Inflammatory macrophage treated with lipopolysaccharide for 4 hours (primary cell): ENCODE measurements around the gene HSF4.
"Not testable (repeated sequence)": the region's sequence is repeated elsewhere in the genome, so short reads cannot be mapped to it uniquely, and the experiment has no call there.

Experiments used
- DNase-seq: peaks from one replicate; pipeline ENCODE4 v3.0.0-alpha.2; 2020

The HSF4 gene, protein sequence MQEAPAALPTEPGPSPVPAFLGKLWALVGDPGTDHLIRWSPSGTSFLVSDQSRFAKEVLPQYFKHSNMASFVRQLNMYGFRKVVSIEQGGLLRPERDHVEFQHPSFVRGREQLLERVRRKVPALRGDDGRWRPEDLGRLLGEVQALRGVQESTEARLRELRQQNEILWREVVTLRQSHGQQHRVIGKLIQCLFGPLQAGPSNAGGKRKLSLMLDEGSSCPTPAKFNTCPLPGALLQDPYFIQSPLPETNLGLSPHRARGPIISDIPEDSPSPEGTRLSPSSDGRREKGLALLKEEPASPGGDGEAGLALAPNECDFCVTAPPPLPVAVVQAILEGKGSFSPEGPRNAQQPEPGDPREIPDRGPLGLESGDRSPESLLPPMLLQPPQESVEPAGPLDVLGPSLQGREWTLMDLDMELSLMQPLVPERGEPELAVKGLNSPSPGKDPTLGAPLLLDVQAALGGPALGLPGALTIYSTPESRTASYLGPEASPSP

DNA sequence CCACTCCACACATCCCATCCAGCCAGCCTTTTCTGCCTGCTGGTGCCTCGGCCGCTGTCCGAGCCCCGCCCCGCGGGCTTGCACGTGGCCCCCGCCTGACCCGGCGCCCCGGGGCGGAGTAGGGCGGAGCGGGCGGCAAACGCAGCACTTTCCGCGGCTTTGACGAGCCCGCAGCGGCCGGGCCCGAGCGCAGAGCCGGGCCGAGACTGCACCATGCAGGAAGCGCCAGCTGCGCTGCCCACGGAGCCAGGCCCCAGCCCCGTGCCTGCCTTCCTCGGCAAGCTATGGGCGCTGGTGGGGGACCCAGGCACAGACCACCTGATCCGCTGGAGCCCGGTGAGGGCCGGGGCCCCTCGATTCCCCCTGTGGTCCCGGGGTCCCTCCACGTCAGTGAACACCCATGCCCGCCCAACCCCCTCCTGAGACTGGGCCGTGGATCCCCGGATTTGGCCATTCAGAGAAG is at the start of gene HSF4:
Gene HSF4, plus strand, starts transcription at position 147 of the 463 bp plus-strand sequence. Its CDS starts 67 bp downstream, at position 214.
- peak; percentile 61 for DNase-seq

DNA sequence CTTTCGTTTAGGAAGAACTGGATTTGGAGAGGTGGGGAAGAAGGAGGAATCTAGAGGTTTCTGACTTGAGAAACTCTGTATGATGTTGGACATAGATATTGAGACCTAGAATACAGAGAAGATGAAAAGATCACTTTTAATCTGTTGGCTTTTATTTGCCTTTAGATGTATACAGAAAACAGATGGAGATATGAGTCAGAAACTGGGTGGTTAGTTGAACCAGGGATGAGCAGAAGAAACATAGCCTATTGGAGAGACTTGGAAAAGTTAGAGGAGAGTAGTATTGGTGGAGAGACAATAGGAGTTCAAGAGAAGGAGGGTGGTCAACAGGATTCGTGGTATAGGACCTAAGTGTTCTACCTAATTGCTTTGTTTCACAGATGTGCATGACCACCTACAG is 49.8 kb upstream of the HSF4 start:
- no peak for DNase-seq

DNA sequence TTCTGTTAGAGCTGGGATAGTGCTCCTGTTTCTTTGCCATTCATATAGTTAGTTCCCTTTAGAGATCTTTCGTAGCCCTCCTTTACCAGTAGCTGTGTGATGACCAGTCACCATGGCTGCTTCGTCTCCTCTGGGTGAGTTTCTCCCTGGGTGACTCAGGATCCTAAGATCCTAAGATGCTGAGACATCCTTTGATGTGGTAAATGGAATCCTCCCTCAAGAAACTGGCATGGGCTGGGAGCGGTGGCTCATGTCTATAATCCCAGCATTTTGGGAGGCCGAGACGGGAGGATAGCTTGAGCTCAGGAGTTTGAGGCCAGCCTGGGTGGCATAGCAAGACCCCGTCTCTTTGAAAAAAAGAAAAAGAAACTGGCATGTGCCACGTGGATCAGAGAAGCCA is 48.9 kb upstream of the HSF4 start:
- peak; percentile 81 for DNase-seq

DNA sequence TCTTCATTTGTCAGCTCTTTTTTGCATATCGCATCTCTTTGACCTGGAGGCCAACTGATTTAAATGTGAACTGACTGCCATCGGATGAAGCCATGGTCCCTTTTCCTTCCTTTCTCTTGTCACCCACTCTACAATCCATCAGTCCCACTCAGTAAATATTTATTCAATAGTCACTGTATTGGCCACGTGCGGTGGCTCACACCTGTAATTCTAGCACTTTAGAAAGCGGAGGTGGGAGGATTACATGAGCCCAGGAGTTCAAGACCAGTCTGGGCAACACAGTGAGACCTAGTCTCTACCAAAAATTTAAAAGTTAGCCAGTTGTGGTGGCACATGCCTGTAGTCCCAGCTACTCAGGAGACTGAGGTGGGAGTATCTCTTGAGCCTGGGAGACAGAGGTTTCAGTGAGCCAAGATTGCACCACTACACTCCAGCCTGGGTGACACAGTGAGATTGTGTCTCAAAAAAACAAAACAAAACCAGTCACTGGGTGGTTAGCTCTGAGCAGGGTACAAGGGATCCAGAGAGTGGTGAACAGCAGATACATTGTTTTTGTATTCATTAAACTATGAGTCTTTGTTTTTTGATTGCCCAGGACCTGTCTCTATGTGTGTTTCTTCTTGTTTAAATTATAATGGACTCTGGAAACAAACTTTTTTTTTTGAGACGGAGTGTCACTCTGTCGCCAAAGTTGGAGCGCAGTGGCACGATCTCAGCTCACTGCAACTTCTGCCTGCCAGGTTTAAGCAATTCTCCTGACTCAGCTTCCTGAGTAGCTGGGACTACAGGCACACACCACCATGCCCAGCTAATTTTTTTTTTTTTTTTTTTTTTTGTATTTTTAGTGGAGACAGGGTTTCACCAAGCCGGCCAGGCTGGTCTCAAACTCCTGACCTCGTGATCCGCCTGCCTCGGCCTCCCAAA is 47.9 kb upstream of the HSF4 start:
- DNase-seq = peak; percentile 52

DNA sequence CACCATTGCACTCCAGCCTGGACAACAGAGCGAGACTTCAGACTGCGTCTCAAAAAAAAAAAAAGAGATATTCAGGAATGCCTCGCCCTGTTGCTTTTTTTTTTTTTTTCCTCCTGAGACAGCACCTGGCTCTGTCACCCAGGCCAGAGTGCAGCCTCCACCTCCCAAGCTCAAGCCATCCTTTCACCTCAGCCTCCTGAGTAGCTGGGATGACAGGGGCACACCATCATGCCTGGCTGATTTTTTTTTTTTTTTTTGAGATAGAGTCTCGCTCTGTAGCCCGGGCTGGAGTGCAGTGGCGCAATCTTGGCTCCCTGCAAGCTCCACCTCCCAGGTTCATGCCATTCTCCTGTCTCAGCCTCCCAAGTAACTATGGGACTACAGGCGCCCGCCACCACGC is 46.8 kb upstream of the HSF4 start:
- no peak for DNase-seq

DNA sequence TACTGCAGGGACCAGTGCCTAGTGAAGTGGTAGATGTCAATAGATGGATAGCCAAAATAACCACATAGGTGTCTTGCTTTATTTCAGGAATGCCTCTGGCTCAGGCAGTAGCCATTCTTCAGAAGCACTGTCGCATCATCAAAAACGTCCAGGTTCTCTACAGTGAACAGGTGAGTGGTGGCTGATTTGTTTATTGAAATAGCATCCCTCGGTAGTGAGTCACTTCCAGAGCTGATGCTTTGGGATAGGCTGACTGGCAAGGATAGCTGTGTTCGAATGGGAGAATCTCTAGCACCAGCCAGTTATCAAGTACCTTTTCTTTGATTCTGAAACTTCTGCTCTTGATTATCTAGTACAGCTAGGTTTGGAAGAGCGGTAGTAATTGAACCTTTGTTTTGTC is 44.5 kb upstream of the HSF4 start:
- no peak for DNase-seq

DNA sequence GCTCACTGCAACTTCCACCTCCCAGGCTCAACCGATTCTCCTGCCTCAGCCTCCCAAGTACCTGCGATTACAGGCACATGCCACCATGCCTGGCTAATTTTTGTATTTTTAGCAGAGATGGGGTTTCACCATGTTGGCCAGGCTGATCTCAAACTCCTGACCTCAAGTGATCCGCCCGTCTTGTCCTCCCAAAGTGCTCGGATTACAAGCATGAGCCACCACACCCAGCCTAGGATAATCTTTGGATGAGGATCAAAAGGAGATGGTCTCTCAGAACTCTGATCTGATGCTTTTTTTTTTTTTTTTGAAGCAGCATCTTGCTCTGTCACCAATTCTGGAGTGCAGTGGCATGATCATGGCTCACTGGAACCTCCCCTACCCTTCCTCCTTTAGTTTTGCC is 41.7 kb upstream of the HSF4 start:
- not testable (repeated sequence) for DNase-seq

DNA sequence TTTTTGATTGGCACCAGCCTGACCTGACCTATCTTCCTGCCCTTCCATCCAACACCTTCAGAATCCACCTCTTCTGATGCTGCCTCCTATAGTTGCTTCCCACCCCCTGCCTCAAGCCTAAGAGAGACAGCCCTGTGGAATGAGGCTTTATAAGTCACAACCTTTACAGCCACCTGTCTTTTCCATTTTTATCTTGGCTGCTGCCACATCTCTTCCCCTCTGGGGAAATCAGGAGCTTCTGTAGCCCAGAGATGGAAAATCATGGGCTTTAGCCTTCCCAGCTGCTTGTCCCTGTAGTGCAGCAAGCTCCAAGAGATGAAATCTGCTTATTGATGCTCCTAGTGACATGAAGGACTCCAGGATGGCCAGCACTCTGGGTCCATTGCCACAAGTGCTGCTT is 36.1 kb upstream of the HSF4 start:
- no peak for DNase-seq

DNA sequence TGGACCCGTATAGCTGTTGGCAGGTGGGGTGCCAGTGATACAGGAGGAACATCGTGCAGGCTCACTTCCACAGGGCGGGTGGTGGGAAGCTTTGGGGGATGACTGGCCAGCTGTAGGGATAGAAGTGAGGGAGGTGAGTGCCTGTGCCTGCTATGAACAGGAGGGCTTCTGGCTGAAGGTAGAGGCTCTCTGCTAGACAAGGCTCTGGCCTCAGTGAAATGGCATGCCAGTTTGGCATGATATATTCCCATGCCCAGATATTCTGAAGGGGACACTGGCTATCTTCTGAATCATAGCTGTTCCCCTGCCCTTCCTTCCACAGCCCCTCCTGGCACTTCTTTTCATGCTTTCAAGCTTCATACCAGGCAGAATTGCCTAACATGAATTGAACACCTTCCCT is 35.7 kb upstream of the HSF4 start:
- DNase-seq = no peak

DNA sequence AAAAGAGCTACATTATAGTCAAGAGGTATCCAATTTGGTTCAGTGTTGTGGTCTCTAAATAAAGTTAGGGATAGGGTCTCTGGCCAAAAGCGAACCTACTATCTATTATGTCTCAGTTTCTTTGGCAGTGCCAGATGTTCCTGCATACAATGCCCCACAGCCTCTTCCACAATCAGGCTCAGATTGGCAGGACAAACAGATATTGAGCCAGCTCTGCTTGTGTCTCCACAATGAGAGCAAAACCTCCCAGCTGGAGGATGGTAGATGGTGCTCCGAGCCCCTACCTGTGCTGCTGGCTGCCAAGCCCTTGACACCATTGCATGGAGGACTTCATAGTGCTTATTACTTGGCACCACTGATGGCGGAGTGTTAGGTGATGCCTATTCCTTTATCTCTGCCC is 35.1 kb upstream of the HSF4 start:
- DNase-seq = no peak

DNA sequence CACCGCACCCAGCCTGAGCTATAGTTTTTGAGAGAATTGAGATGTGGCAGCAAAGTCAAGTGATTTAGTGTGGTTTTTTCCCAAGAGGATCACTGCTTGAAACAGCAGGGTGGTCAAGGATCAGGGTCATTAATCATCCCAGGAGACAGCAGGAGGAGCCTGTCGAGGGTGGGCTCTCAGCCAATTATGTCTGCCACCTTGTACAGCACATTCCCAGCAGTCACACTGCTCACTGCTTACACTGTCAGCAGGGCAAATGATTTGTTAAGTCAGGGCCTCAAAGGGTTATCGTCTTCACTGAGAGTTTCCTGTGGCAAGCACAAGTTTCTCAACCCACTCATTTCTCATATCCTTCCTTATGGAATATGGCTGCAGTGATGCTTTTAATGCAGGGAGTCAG is 26.9 kb upstream of the HSF4 start:
- DNase-seq = no peak

DNA sequence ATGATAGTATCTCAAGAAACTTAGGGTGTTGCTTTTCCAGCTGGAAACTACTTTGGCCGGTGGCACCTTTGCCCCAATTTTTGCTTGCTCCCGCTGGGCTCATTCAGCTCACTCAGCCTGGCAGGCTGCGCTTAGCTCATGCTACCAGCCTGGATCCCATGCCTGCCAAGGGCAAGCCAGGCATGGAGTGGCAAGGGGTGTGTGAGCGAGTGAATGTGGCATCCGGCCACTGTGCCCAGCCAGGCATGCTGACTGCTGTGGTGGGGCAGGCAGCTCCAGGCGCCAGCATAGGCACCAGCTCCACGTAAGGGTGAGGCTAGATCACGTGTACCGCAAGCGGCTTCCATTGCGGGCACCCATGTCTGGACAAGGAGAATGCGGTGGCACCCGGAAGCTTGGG is 23.2 kb upstream of the HSF4 start:
- no peak for DNase-seq

DNA sequence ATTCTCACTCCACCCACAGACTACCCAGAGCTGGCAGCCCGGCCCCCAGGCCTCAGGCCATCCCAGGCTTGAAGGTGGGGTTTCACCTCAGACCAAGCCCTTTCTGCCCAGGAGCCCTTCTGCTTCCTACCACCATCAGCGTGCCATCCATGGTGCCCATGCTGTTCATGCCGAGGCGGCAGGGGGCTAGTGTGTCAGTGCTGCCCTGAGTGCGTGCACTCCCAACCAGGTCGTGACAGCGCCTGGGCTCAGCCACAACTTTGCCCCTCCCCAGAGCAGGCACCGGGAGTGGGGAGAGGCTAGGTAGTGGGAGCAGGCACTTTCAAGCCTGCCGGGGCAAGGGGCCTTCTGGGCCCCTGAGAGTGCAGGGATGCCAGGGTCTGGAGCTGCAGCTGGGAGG is 22.2 kb upstream of the HSF4 start:
- DNase-seq = no peak

DNA sequence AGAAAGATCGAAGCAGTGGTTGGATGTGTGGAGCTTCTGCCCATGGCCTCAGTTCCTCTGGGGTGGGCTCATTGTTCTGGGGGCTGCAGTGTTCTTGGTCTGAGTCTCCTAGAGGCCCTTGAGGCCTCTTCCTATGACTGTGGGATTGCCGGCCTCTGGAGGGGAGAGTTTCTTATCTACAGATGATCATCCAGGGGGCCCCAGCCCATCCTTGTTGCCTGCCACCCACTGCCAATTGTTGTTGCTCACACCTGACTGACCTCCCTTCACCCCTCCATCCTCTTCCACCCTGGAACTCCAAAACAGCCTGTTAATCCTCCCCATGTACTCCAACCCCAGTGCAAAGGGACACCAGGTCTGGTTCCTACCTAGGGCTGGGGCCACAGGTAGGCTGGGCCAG is 19.6 kb upstream of the HSF4 start:
- no peak for DNase-seq

DNA sequence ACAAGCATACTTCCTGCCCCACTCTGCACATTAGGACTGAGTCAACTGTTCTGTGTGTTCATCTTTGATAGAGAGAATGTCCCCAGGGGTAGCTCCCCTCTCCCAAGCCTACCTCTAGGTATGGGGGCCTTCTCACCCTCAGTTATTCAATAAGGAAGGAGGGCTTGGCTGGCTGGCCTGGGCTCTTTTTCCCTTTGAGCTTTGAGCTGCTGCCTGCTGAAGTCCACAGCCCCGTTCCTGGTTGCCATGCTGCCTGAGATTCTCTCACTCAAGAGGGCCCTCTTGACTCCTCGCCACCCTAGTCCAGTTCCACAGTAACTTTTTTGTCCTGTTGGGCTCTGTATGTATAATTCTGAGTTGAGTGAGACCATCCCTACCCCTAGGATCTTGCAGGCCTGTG is 18.8 kb upstream of the HSF4 start:
- no peak for DNase-seq

DNA sequence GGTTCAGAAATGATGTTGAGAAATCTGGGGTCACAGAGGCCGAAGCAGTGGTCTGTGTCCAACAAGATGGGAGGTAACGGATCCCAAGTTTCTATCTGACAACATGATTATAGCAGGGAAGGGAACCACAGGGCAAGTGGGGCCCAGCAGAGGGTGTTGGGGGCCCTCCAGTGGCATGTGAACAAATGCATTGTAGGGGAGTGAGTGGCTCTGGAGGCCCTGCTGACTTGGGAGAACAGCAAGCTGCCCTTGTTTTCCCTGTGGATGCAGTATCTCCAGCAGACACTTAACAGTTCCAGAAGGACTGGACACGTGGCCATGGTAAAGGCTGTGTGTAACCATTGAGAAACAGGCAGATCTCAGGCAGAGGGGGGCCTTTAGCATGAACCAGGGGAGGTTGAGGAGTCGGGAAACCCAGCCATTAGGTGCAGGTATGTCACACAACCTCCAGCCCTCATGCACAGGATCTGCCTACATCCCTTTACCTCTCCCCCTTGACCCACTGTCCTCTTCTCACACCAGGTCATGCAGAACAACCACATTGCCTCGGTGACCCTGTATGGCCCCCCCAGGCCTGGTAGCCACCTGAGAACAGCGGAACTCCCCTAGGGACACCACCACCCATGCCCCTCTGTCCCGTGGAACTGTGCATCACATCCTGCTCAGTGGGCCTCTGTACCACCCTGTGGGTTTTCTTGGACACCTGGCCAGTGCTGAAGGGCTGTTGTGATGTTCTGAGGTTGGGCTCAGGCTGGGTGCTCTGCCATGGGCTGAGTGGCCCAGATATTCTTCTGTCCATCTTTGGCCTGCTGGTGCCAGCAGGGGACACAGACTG is 17.8 kb upstream of the HSF4 start:
- DNase-seq = no peak

DNA sequence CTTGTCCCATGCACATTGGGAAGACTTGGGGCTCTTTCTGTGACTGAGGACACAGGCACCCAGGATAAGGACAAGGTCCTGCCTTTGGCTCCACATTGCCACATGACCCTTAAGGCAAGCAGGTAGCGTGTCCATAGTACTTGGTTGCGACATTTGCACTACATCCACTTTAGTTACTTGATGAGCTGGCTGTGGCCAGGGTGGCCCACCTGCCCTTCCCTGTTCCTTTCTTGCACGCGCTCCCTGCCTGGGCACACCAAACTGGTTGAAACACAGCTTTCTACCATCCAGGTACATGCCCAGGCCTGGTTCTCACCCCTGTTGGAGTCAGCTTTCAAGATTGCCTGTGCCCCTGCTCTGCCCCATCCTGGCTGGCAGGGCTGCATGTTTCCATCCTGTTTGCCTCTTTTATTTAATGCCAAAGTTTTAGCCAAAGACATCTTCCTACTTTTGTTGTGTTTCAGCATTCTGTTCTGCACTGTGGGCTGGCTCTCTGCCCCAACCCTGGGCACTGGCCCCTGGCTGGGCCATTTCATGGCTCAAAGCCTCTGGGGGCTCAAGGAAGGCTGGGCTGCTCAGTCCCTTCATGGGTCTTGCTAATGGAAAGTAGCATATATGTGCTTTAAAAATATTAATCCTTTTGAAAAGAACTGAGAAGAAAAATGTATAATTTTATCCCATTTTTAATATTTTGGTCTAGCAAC is 17.0 kb upstream of the HSF4 start:
- no peak for DNase-seq

DNA sequence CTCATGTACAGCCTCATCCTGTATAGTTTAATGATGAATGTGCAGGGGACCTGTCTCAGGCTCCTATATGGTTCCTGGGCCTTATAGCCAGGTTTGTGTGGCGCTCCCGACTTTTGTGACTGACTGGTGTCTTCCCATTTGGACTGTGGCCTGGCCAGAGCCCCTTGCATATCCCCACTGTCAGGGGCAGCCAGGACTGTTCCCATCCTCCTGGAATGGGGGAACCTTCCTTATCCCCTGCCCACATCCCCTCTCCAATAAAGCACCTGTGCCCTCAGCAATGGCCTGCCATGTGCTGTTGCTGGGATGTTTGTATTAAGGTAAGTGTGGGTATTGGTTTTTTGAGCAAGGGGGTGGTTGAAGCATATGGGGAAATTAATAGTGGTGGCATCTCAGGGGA is 16.3 kb upstream of the HSF4 start:
- no peak for DNase-seq

DNA sequence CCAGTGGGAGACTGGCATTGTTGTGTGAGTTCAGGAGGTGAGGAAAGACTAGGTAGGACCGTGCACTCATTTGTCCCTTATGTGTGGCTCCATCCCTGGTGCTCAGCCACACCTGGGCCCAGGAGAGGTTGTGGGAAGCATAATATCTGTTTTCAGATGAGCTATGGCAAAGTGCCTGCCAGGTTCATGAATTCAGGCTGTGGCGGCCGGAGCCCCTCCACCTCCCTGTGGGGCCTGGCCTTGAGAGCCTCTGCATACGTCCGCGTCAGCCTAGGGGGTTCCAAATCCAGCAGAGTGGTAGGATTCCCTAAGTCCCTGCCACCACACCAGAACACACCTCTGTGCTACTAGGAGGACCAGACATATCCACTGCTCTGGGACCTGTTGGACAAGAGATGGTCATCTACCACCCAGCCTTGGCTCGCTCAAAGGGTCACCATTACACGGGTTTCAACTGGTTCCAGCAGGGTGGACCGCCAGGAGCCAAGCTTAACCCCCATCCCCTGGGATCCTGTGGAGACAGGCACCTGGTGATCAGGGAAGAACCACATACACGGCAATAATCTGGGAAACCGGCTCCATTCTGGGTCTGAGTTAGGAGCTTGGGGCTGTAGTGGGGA is 15.8 kb upstream of the HSF4 start:
- DNase-seq = no peak

DNA sequence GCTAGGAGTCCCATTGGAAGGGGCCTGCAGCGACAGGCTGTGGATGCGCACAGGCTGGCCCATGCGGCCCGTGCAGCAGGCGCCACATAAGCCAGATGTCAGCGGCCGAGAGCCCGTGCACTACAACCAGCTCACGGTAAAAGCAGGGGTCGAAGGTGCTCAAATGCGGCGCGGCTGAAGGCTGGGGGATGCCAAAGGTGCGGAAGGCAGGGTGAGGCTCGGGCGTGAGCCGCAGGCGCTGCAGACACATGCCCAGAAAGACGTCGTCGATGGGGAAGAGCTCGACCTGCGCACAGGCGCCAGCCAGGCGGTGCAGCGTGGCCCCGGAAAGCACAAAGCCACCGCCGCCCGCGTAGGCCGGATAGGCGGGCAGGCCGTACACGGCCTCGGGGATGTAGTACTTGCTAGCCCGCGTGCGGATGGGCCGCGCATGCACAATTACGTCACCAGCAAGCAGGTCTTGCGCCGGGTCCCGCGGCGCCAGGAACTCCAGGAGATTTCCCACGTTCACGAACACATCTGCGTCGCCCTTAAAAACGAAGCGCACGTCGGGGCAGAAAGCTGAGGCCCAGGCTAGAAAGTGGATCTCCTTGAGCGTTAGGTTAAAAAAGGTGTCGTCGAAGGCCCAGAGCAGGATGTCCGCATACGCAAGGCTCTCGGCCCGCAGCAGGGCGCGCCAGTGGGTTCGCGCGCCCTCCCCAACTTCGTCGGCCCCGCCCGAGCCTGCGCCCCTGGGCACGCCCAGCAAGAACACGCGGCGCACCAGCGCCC is 15.1 kb upstream of the HSF4 start:
- no peak for DNase-seq
